ENCODE measurements around the gene LPCAT4.
"Not testable (repeated sequence)": the region's sequence is repeated elsewhere in the genome, so short reads cannot be mapped to it uniquely, and the experiment has no call there.

LPCAT4 gene, protein sequence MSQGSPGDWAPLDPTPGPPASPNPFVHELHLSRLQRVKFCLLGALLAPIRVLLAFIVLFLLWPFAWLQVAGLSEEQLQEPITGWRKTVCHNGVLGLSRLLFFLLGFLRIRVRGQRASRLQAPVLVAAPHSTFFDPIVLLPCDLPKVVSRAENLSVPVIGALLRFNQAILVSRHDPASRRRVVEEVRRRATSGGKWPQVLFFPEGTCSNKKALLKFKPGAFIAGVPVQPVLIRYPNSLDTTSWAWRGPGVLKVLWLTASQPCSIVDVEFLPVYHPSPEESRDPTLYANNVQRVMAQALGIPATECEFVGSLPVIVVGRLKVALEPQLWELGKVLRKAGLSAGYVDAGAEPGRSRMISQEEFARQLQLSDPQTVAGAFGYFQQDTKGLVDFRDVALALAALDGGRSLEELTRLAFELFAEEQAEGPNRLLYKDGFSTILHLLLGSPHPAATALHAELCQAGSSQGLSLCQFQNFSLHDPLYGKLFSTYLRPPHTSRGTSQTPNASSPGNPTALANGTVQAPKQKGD

DNA sequence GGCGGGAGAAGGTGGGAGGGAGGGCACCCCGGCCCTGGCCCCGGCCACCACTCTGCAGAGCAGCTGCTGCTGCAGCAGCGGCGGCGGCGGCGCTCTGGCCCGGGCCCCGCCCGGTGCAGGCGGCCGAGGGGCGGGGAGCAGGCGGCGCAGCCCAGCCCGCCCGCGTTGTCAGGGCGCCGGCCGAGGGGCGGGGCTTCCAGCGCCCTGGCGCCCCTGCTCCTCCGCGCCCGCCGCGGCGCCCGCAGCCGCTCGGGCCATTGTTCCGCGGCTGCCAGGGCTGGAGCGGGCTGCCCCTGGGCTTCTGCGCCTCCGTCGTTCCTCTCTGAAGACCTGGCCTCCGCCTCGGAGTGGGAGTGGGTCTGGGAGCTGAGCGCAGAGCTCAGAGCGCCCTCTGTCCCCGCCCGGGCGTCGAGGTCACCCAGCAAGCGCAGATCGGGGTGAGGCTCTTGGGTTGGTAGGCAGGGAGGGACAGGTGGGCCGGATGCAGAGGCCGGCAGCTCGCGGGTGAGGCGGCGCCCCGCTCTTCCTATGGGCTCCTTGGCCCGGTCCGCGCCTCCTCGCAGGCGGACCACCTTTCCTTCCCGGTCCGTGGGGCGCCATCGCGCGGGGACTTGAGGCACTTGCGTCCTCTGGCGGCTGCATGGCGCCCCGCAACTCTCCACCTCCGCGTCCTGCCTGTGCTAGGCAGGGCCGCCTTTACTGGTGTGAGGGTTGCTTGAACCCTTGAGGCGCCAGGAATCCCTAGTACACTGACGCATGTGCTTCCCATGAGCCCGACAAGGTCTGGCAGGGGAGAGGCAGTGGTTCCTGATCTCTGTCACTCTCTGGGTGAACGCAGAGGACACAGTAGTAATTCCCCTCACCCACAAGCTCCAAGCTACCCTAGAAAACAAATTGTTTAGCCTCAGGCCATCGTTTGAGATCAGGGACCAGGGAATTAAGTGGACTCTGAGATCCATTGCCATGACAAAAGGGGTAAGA lies at the start of gene LPCAT4:
TSS of gene LPCAT4 (minus strand) at position 96 of the 981 bp plus-strand sequence. CDS start 96 bp downstream, outside the sequence.
- DNase-seq = peak; percentile 90

DNA sequence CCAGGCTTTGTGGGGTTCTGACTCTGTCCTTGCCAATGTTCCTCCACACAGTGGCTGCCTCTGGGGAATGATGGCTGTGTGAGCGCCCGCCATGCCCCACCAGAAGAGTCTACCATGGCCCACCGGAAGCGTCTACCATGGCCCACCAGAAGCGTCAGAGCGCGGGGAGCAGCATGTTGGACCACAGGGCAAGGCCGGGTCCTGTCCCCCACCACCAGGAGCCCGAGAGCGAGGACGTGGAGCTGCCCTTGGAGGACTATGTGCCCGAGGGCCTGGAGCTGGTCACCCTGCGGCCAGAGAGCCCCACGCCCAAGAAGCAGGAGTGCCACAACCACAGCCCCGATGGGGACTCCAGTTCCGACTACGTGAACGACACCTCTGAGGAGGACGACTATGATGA lies 42.5 kb upstream of the LPCAT4 start:
- DNase-seq = not testable (repeated sequence)

DNA sequence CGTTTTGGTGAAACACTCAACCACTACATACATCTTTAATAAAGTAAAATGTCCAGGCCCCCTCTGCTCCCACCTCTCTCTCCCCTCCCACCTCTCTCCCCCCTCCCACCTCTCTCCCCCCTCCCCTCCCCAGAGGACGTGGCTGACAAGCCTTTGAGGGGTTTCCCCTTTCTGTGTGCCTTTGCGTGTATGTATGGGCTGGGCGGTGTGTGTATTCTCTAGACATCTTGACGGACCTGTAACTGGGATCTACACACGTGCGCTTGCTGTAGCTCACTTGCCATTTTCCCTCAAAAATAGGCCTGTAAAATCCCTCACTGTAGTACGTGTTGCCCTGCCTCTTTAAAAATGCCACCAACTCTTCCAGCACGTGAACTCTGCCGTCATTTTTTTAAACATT lies 42.0 kb upstream of the LPCAT4 start:
- DNase-seq = not testable (repeated sequence)

DNA sequence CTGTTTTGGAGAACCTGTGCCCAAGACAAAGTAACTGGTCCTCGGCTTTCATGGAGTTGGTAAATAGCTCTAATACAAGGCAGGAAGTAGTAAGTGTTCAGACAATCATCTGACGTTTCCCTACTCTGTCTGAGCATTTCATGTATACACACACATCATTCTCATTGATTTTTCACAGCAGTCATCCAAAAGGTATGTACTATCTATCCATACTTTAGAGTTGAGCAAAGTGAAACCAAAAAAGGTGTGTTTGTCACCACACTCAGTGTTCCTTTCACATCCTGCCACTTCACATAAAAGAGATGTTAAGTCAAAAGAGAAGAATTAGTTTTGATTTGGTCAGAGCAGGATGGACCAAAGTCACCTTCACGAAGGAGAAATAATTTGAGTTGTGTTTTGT lies 36.9 kb upstream of the LPCAT4 start:
- DNase-seq = not testable (repeated sequence)

DNA sequence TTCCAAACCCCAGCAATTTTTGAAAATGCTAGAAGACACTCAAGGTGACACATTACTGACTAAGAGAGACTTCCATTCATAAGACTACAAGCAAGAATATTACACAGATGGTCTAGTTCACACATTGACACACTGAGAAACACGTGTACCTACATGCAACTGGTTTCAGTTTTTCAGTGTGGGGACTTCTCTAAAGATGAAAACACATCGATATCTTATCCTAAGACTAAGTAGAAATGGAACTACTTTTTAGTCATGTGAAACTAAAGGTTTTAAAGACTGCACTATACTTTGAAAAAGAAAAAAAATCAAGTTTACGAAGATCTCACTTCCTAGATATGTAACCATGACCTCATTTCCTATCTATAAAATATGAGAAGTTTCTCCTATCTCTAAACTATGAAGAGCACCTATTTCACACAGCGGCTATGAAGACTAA lies 36.2 kb upstream of the LPCAT4 start:
- not testable (repeated sequence) for DNase-seq

DNA sequence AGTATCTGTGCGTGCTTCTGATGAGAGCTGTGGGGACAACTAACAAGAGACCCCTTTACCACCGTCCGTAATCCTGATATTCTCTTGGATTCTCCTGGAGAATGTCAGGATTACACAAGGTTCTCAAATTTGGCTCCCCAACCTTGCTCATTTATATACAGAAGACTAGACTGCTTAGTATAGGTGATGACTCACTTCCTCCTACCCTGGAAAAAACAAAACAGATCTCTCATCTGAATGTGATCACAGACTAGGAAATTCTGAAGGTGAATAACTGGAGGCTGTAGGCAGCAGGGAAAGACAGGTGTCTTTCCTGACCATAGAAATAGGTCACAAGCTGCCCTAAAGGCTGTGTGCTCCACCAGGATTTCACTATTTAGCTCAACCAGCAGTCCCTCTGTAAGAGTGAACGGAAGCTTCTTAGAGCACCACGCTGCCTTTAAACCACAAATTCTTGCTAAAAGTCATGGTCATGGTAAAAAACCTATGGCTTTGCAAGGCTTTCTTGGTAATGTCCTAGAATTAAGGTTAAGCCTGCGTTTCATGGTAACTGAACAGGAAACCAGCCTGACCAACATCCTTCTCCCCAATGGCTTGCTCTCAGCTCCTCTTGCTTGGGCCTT lies 30.8 kb upstream of the LPCAT4 start:
- DNase-seq = not testable (repeated sequence)

DNA sequence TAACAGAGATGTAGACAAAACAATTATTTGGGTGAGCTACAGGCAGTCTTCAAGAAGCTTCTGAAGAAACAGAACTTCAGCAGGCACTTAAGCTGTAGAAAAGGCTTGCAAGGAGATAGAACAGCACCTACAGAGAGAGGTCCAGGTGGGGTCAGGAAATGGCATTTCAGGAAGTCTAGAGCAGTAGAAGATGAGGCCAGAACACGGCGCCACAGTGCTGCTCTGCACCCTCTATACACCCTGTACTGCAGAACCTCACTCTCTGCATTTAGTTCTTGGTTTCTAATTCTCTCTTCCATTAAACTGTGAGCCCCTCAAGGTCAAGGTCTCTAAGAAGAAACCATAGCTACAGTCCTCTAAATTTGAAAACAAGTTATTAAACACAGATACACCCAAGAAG lies 26.0 kb upstream of the LPCAT4 start:
- DNase-seq = not testable (repeated sequence)

DNA sequence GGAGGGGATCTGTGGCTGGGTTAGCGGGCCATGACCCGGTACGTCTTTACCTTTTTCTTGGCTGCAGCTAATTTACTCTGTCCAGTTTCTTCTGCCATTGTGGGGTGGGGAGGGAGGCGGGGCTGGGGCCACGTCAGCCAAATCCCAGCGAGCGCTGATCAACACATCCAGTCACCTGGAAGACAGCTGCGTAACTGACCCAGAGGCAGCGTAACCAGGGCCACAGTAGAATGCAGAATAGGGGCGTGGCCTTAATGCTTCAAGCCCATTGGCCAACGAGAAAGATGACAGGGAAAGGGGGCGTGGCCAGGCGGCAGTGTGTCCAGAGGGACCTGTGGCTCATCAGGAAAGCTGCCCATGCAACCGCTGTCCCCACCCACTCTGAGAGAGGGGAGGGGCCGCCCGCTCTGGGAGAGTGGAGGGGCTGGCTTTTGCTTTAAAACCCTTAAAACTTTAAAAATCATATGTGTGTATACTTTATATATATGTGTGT lies 22.6 kb upstream of the LPCAT4 start:
- DNase-seq = not testable (repeated sequence)

DNA sequence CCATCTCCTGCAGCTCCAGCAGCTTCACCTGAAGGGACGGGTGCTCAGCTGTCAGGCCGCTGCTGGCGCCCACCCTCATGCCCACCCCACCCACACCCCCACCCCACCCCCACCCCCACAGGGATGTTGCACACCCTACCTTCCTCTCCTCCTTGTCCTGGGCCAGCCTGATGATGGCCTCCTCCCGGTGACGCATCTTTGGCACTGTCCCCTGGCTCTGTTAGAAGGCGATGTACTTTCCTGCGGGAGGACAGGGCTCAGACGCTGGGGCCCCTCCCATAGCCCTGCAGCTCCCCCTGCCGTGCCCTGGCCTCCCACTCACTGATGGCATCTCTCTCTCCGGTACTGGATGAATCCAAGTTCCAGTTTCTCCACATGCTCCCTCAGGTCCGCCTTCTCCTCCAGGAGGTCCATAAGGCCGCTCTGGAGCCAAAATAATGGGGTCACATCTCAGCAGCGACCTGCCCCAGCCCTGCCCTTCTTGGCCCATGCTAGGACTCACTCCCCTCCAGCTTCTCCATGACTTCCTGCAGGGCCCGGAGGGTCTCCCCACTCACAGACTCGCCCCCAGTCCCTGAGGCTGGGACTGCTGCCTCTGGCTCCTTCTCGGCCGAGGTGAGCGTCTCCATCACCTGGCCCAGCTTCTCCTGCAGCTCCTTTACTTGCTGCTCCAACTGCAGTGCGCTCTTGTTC lies 15.0 kb upstream of the LPCAT4 start:
- not testable (repeated sequence) for DNase-seq

DNA sequence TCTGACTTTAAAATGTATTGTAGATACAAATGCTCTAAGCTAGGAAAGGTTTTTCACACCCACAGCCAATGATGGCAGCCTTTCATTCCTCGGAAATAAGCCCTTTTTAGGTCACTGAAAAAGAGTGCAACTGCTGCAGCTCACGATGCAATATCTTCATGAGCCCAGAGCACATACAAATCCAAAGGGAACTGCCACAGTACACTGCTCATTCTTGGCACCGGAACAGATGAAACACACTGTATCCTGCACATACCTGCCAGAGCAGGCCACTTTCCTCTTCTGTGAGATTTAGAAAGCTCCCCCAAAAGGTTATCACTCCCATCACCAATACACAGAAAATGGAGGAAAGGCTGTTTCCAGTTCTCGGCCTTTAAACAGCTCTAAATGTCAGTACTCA lies 13.5 kb upstream of the LPCAT4 start:
- not testable (repeated sequence) for DNase-seq

DNA sequence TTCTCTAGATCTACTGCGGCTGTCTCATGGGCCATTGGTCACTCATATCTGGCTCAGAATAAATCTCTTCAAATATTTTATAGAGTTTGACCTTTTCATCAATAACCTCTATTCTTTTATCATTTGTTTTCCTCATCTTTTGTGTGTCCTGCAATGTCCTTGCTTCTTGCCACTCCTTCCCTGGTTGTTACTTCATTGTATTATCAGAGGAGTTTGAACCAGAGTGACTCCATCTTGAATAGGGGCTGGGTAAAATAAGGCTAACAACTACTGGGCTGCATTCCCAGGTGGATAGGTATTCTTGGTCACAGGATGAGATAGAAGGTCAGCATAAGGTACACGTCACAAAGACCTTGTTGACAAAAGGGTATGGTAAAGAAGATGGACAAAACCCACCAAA lies 9.9 kb upstream of the LPCAT4 start:
- no peak for DNase-seq

DNA sequence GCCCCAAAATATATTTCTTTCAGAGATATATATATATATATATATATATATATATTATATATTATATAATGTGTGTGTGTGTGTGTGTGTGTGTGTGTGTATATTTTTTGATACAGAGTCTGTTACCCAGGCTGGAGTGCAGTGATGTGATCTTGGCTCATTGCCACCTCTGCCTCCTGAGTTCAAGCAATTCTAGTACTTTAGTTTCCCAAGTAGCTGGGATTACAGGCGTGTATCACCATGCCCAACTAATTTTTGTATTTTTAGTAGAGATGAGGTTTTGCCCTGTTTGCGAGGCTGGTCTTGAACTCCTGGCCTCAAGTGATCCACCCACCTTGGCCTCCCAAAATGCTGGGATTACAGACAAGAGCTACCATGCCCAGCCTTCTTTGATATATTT lies 8.5 kb upstream of the LPCAT4 start:
- not testable (repeated sequence) for DNase-seq

DNA sequence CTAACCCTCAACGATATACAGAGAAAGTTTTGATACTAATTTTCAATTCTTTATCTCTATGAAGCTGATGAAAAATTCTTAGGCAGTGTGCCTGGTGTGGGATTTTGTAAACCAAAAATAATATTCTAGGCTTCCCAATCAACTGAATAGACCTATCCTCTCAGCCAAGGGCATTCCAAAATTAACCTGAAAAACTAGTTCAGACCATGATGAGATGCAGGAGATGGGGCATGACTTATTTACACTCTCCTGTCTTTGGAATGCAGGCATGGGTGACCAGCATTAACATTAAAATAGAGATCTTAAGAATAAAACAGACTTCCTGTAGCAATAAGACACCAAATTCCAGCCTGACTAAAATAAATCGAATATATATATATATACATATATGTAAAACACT lies 7.8 kb upstream of the LPCAT4 start:
- DNase-seq = no peak

DNA sequence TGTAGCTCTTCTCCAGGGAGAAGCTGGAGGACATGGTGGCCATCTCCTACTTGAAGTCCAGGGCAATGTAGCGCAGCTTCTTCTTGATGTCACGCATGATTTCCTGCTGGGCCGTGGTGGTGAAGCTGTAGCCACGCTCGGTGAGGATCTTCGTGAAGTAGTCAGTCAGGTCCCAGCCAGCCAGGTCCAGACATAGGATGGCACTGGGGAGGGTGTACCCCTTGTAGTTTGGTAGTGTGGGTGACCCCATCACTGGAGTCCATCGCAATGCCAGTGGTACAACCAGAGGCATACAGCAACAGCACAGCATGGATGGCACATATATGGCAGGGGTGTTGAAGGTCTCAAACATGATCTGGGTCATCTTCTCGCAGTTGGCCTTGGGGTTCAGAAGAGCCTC lies 7.0 kb upstream of the LPCAT4 start:
- DNase-seq = no peak

DNA sequence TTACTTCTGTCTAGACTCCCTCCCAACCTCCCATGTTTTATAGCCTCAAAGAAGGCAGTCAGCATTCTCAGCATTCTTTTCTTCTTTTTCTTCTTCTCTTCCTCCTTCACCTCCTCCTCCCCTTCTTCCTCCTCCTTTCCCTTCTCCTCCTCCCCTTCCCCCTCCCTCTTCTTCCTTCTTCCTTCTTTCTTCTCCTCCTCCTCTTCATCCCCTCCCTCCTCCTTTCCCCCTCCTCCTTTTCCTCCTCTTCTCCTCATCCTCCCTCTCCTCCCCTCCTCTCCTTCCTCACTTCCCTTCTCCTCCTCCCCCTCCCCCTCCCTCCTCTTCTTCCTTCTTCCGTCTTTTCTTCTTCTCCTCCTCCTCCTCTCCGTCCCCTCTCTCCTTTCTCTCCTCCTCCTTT lies 3.6 kb upstream of the LPCAT4 start:
- DNase-seq = no peak

DNA sequence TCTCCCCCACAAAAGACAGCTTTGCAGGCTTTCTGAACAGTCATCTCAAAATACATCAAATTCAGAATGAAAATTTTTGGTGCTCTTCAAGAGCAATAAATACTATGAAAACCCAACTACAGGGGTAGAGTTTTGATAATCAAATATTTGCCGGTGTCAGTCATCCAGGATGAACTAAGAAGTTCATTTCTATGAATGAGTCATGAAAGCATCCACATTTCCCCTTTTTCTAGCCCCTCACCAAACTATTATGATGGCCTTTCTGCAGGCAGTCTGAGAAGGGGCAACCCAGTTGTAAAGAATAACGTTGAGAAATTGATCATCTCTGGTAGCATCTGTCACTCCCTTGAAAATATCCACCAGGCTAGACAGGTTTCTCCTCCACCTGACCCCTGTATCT lies 3.1 kb upstream of the LPCAT4 start:
- DNase-seq = no peak

DNA sequence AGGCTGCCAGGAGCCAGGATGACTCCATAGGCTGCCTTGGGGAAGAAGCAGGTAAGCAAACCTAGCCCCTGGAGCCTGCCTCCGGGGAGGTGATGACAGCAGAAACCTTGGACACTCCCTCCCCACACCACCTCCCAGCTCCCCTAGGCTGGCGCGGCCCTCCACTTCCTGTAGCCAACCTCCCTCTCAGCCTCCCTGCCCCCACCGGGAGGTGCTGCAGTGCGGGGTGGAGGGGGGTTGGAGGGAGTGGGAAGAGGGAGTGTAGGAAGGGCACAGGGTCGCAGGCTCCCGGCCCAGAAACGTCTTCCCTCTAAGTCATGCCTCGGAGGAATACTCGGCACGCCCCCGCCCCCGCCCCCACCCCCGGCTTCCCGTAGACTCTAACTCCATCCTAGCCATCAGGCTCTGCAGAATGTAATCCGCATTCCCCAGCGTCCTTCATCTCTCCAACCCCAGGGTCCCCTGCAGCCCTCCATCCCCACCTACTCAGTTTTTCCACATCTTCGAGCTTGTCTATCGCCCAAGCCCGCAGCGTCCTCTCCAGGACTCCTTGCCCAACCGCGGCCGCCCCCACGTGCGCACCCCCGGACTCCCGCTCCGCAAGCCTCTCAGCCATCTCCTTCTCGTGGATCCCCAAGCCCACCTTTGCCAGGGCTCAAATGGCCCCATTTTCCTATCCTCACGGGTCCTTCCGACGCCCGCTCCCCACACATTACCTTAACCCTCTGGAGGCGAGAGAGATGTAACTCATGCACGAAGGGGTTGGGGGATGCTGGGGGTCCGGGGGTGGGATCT lies 528 bp downstream of the LPCAT4 start:
- DNase-seq = peak; percentile 61

DNA sequence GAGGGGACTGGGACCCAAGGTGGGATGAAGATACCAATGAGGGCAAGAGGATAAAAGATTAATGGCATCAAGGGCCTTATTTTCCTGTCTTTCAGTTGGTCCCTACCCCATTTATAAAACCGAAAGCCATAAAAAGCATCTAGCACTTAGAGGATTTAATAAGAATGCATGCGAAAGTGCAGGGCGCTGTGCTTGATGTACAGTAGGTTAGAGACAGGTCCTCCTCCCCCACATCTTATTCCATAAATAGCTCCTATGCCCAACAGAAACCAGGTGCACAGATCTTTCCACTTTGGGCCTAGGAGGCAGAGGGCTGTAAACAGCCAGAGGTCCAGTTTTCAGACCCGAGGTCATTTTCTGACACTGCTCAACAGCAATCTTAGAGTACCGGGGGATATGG lies 1.2 kb downstream of the LPCAT4 start:
- DNase-seq = no peak

DNA sequence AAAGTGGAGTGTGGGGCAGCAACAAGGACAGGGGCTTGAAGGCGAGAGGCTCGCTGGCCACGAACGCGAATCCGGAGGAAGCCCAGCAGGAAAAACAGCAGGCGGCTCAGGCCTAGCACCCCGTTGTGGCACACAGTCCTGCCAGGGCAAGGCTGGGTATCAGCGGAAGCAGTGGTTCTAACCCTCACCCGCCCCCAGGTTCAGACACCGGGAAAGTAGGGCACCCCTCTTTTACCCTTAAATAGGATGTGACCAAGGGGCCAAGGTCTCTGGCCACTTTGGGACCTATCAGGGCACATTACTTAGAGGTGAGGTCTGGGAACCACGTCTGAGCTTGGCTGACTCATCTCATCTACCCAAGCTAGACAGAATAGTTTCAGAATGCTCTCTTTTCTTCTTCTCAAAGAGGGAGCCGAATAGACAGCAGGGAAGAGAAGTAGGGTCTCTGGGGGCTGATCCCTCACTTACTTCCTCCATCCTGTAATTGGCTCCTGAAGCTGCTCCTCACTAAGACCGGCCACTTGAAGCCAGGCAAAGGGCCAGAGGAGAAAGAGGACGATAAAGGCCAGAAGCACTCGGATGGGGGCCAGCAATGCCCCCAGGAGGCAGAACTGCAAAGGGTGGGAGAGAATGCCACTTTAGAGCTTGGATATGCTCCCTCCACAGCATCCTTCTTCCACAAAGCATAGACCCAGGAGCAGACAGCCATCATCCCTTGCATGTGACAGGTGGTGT lies 1.7 kb downstream of the LPCAT4 start:
- DNase-seq = no peak

DNA sequence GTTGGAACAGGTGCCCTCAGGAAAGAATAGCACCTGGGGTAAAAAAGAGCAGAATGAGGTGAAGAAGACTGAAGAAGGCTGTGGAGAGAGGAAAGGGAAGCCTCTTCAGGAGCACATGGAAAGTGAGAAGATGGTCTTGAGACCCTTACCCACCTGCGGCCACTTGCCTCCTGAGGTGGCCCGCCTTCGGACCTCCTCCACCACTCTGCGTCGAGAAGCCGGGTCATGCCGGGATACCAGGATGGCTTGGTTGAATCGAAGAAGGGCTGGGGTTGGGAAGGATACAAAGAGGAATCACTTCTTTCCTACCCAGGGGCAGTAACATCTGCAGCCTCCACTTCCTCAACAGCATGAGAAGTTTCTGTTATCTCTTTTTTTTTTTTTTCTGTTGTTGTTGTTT lies 3.0 kb downstream of the LPCAT4 start:
- no peak for DNase-seq
